Activated T-cell treated with anti-CD3 and anti-CD28 coated beads, Interleukin-2, amount 50 U/mL, for 72 hours (primary cell): ENCODE data around the gene SPINT3. TPM values are rescaled to one million over a fixed set of nuclear protein-coding genes. Genes with fewer than 3 reads are reported as not detected.

Source experiments
- ATAC-seq, 2 donors: fragments of 150-1000 bp; cut with Tn5 transposase; replicated peaks in 1 of 2; 2 replicates each; pipeline ENCODE4 v1.10.0; 2021; ENCODE audit warnings: moderate library complexity in 2 of 2, mild to moderate bottlenecking in 1 of 2
- DNase-seq, 2 donors: peaks; one replicate each; pipeline ENCODE4 v3.0.0; 2021 to 2022; ENCODE audit warnings: mixed read lengths in 1 of 2
- H3K27ac Mint-ChIP-seq: one replicate; pipeline ENCODE4 v1.8.0; 2022; ENCODE audit warnings: mild to moderate bottlenecking, moderate library complexity, mixed read lengths
- H3K27me3 Mint-ChIP-seq: one replicate; pipeline ENCODE4 v1.8.0; 2022; ENCODE audit warnings: low read depth, mixed read lengths
- H3K36me3 Mint-ChIP-seq, 2 donors: one replicate each; pipeline ENCODE4 v1.8.0; 2022; ENCODE audit warnings: mixed read lengths in 2 of 2, mild to moderate bottlenecking in 1 of 2; ENCODE audit not compliant: insufficient read depth in 2 of 2
- H3K4me1 Mint-ChIP-seq: one replicate; pipeline ENCODE4 v1.8.0; 2022; ENCODE audit warnings: low read depth, mixed read lengths
- H3K4me3 Mint-ChIP-seq, 2 donors: one replicate each; pipeline ENCODE4 v1.8.0; 2022; ENCODE audit warnings: mild to moderate bottlenecking in 2 of 2, mixed read lengths in 2 of 2, moderate library complexity in 2 of 2
- H3K9me3 Mint-ChIP-seq, 2 donors: one replicate each; pipeline ENCODE4 v1.8.0; 2022; ENCODE audit warnings: mixed read lengths in 2 of 2
- total RNA-seq, 2 donors: library from RNA; stranded (reverse); gene quantifications; one replicate each; pipeline ENCODE4 v1.2.3, GENCODE V29; 2022

The SPINT3 gene
- total RNA-seq, 2 donors from 2014 or later, result not detected

DNA sequence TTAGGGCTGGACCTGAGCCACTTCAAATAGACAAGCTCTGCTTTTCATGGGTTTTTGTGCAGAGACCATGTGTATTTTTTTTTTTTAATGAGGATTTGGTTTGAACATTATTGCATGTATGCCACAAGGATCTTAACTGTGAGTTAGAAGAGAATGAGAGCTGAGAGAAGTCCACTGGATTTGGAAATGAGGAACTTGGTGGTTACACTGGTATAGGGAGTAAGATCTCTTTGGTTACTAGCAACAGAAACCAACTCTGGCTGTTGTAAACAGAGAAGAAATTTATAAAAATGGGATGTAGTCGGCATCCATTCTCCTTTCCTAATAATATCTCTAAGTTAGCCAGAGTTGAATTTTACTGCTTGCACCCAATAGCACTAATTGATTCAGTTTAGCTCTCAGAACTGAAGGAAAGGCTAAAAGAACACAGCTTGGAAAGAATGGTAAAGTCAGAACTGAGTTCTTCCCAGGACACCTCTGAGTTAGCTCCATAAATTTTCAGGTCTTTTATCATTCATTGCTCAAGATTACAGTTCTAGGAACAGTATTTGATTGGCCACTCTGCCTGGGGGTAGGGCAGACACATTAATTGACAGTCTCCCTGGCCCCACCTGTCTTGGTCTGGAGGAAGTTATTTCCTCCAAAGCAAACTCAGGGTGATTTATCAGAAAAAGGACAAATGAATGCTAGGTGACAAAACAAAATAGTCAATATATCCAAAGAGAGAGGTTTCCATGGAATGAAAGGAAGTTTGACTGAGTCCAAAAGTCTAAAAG, 49.7 kb downstream of the SPINT3 start:
- Mint-ChIP-seq H3K27ac (no peak overlapping the region), H3K27me3 (peaks cover 6% of the 10 kb centered on the region), H3K4me3 (no peak overlapping the region), H3K36me3 (no peaks in the 10 kb centered on the region), H3K4me1 (no peaks in the 10 kb centered on the region), H3K9me3 (no peaks in the 10 kb centered on the region)
- ATAC-seq (no peak), DNase-seq (no peak)

DNA sequence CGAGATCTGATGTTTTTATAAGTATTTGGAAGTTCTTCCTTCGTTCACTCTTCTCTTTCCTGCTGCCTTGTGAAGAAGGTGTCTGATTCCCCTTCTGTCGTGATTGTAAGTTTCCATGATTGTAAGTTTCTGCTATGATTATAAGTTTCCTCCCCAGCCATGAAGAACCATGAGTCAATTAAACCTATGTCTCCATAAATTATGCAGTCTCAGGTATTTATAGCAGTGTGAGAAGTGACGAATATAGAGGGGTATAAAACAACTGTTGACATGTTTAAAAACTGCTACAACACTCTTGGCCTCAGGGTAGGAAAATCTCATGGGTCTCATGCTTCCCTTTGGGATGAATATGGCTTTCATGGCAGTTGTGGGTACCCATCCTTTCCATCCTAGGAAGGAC, 51.7 kb downstream of the SPINT3 start:
- H3K27me3 Mint-ChIP-seq, result peaks cover 4% of the 10 kb centered on the region
- no peak overlapping the region for H3K4me3 Mint-ChIP-seq
- H3K9me3 Mint-ChIP-seq, result no peaks in the 10 kb centered on the region
- DNase-seq (no peak), ATAC-seq (peak in 1 of 2 donors; percentile 39)
- no peak overlapping the region for H3K27ac Mint-ChIP-seq
- no peaks in the 10 kb centered on the region for H3K4me1 Mint-ChIP-seq
- H3K36me3 Mint-ChIP-seq, result no peaks in the 10 kb centered on the region

- H3K4me3 Mint-ChIP-seq, result no peak overlapping the region
- no peaks in the 10 kb centered on the region for H3K27me3 Mint-ChIP-seq
- H3K27ac Mint-ChIP-seq, result no peak overlapping the region
- no peak for DNase-seq
- H3K9me3 Mint-ChIP-seq, result no peaks in the 10 kb centered on the region
- no peaks in the 10 kb centered on the region for H3K36me3 Mint-ChIP-seq
- no peak for ATAC-seq
- no peaks in the 10 kb centered on the region for H3K4me1 Mint-ChIP-seq
Measured at GRCh38 chr20:45462711-45463509, 52.5 kb downstream of the SPINT3 start.

Other genes starting within 250 kb of the SPINT3 start
- gene RBPJL, start 208.8 kb downstream of the SPINT3 start, total RNA-seq, result not detected
- 1 to 10 TPM; 3.5 to 5.1 TPM for gene MATN4, start 207.3 kb downstream of the SPINT3 start, total RNA-seq
- gene SDC4, start 167.2 kb downstream of the SPINT3 start, total RNA-seq, result 10 to 100 TPM; 37.7 to 51.1 TPM
- gene SYS1, start 152.5 kb downstream of the SPINT3 start, total RNA-seq, result 10 to 100 TPM; 35.4 to 38.8 TPM
- under 1 TPM; 0.67 to 0.83 TPM for gene TP53TG5, start 137.3 kb downstream of the SPINT3 start, total RNA-seq
- gene DBNDD2, start 107.3 kb downstream of the SPINT3 start, total RNA-seq, result 10 to 100 TPM; 28.7 to 43.4 TPM
- 10 to 100 TPM; 60.4 to 63.7 TPM for gene PIGT, start 99.5 kb downstream of the SPINT3 start, total RNA-seq
- gene WFDC2, start 45.9 kb downstream of the SPINT3 start, total RNA-seq, result 1 to 10 TPM; 1.2 to 1.8 TPM
- gene WFDC6, start 23.9 kb upstream of the SPINT3 start, total RNA-seq, result not detected
- not detected for gene EPPIN, start 31.8 kb upstream of the SPINT3 start, total RNA-seq
- gene WFDC8, start 63.7 kb upstream of the SPINT3 start, total RNA-seq, result not detected
- gene WFDC10A, start 114.1 kb upstream of the SPINT3 start, total RNA-seq, result not detected
- gene WFDC9, start 115.7 kb upstream of the SPINT3 start, total RNA-seq, result not detected
- gene WFDC11, start 154.6 kb upstream of the SPINT3 start, total RNA-seq, result not detected
- not detected for gene WFDC13, start 186.4 kb upstream of the SPINT3 start, total RNA-seq
- gene WFDC10B, start 189.4 kb upstream of the SPINT3 start, total RNA-seq, result not detected
- gene SPINT4, start 206.7 kb upstream of the SPINT3 start, total RNA-seq, result not detected